ENCODE results near the gene PRR16.

GRCh38 chr5:120452471-120452870 lies 11.6 kb upstream of the PRR16 start:
- TF ChIP-seq MAX (CRISPR knock-in tag; IDR thresholded peaks at IDR 0.05) (no peak), CREB1 (CRISPR knock-in tag; IDR thresholded peaks at IDR 0.05) (no peak), HMGA2 (CRISPR knock-in tag; IDR thresholded peaks at IDR 0.05) (no peak), CTCF (IDR thresholded peaks at IDR 0.05) (no peak)

All from WTC11 (cell line).